HG03571 (cell line): ENCODE measurements around the gene CAPN10.

Experiments
- ATAC-seq: cut with Tn5 transposase; IDR thresholded peaks from one replicate; pipeline ENCODE4 v1.9.1; 2021; ENCODE audit not compliant: unreplicated experiment

Gene CAPN10

GRCh38 chr2:240636563-240637115, 50.1 kb downstream of the CAPN10 start:
- ATAC-seq, result no peak

DNA sequence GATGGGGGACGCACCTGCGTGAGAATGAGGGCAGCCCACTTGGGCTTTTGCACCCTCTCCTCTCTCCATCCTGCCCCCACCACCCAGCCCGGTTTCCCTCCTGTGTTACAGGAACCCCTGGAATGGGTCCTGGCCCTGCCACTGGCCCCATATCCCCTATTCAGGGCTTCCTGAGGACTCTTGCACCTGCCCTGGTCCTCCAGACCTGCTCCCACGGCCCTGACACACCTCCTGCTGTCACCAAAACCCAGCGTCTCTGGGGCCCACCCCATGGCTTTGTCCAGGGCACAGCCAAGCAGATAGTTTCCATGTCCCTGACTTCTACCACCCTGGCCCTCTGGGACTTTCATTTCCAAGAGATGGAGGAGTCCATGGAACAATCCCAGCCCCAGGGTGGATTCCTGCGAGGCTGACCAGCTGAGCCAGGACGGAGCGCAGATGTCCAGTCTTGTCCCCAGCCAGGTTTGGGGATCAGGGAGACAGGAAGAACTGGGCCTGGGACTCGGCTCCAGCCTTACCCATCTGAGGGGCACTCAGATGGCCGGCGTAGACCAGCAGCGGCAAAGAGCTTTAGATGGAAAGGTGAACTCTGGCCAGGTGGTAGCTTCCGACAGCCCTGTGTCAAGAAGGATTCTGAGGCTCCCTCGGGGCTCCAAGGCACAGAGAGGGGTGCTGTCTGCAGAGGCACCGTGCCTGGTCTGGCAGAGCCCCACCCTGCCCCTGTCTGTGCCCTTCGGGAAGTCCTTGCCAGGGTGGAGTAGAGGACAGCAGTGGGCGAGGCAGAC, 50.8 kb downstream of the CAPN10 start:
- ATAC-seq, result no peak

DNA sequence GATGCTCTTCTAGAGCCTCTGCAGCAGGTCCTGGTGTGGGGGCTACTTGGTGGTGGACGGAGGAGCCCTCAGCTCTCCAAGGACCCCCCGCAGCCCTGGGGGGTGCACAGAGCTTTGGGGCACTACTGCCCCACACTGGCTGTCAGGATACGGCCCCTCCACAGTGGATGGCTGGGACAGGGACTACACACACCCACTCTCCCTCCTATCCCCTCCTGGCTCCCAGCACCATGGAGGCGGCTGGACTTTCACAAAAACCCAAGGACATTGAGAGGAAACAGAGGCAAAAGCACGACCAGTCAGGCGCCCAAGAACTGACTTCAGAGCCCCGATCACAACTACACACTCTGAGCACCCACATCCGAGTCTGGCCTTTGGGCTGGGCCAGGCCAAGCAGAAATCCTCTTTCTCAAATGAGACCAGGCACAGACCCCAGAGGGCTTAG, 51.4 kb downstream of the CAPN10 start:
- no peak for ATAC-seq

DNA sequence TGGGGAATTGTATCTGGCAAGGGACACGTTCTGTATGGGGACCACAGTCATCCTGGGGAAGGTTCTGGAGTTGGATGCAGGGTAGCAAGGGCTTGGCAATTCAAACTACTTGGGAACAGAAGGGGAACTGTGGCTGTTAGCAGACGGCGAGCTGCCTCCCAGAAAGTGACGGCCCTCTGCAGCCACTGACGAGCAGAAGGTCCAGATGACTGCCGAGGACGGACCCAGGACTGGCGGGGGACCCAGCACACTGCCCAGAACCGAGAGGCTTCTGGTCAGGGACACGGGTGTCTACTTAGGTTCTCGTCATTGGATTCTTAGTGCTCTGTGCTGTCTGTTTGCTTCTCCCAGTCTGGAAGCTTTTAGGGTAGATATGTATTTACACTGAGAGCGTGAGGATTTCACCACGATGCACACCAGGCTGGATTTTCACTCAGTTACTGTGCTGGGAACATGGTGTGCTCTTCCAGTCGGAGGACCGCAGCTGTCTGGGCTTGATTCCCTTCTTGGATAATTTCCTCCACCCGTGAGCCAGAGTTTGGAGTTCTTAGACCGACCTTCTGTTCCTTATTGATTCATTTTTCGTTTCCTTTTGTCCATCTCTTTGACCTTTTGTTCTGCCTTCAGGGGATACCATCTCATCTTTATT, 52.1 kb downstream of the CAPN10 start:
- ATAC-seq, result no peak

- ATAC-seq, result no peak
Observed at GRCh38 chr2:240639566-240639965, 53.0 kb downstream of the CAPN10 start.

DNA sequence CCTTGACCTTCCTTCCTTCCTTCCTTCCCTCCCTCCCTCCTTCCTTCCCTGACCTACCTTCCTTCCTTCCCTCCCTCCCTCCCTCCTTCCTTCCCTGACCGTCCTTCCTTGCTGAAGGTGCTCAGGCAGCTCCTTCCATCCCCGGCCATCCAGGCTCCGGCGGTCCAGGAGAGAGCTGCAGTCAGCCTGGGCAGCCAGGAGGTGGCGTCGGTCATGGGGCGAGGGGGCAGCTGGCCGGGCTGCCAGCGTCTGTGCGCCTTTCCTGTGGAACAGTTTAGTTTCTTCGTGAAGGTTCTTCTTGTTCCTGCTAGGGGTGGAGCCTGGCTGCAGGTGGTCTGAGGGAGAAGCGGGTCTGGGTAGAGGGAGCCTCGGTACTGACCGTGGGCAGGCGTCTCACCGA, 54.4 kb downstream of the CAPN10 start:
- ATAC-seq, result no peak

- ATAC-seq, result no peak
Observed at GRCh38 chr2:240642061-240642805, 55.7 kb downstream of the CAPN10 start.

DNA sequence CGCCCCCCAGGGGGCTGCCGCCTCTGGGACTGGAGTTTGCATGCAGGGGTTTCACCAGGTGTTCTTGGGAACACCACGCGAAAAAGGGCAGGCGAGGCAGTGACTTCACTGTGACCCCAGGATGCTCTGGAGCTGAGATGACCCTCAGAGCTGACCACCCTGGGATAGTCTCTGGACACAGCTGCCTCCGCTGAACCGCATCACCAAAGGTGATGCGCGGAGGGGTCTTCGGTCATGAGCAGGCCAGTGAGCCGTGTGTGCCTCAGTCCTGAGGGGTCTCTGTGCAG, 56.2 kb downstream of the CAPN10 start:
- ATAC-seq, result no peak

DNA sequence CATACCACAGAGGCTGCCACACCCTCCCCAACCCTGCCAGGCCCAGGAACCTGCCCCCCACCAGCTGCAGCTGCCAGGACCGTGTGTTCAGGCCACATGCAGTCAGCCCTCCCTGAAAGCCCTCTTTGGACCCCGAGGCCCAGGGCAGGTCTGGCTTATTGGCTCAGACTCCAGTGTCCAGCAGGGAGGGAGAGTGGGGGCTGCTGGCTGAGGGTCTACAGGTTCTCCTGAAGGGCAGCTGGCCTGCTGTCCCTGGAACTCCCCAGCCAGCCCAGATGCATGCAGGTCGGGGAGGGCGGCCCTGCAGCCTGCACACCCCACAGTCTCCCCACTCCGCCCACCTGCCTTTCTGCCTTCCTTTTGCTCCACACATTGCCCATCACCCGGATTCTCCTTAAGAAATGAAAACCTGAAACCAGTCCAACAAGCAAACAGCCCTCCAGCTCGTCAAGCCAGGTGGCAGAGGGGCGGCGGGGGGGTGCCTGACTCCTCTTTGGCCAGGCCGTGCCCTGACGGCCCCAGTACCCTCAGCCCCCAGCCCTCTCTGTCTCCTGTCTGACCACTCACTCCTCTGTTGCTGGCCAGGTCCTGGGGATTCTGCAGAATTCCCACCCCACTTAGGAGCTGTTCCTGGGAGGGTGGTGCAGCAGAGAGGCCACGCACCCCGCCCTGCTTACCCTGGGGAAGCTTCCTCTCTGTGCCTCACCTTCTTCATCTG, 56.7 kb downstream of the CAPN10 start:
- ATAC-seq, result no peak

DNA sequence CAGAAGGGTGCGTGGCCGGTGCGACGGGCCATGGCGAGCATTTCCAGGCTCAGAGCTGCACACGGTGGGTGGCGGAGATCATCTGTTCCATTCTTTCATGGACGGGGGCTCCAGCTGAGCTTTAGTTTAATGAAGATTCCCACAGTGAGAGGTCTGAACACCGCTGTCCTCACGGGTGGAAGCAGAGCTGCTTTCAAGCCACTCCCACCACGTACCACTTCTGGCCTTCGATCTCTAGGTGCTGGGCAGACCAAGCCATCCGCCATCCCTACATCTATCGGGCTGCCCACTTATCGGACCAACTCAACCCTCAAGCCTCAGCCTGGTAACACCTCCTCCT, 57.2 kb downstream of the CAPN10 start:
- no peak for ATAC-seq

DNA sequence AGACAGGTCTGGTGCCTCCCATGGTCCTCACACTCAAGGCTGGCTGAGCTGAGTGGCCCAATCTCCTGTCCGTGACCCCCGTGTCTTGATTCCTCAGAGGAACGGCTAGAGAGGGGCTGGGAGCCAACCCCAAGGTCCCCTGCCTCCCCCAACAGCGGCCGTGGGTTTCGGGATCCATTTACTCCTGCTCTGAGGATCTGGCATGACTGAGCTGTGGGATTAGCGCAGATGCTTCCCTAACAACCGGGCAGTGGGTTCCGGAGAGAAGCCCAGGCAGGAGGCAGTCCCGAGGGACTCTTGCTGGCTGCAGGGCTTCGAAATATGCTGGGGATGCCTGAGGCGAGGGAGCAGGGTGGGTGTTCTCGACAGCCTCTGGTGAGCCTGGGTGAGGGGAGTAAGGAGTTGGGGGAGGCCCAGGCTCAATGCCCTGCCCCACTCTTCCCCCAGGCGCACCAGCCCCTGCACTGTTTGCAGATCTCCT, 57.7 kb downstream of the CAPN10 start:
- no peak for ATAC-seq

DNA sequence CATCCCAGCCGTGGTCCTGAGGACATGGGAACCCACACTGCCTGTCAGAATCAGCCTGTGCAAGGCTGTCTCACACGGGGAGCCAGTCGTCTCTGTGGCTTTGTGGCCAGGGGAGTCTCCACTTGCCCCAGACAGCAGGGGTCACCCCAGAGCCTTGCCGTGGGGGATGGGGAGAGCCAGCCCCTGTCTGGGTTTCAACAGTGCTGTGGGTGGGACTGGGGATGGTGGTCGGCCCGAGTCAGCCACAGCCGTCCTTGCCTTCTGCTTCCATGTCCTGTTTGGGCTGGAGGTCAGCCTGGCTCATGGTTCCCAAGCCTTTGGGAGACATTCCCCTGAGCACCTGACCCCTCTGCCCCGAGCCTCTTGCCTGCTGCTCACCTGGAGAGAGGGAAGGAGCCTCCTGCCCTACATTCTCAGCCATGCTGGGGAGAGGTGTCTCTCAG, 58.3 kb downstream of the CAPN10 start:
- ATAC-seq, result no peak

- no peak for ATAC-seq
Observed at GRCh38 chr2:240645346-240645745, 58.8 kb downstream of the CAPN10 start.

- ATAC-seq, result no peak
Observed at GRCh38 chr2:240645801-240646175, 59.3 kb downstream of the CAPN10 start.

DNA sequence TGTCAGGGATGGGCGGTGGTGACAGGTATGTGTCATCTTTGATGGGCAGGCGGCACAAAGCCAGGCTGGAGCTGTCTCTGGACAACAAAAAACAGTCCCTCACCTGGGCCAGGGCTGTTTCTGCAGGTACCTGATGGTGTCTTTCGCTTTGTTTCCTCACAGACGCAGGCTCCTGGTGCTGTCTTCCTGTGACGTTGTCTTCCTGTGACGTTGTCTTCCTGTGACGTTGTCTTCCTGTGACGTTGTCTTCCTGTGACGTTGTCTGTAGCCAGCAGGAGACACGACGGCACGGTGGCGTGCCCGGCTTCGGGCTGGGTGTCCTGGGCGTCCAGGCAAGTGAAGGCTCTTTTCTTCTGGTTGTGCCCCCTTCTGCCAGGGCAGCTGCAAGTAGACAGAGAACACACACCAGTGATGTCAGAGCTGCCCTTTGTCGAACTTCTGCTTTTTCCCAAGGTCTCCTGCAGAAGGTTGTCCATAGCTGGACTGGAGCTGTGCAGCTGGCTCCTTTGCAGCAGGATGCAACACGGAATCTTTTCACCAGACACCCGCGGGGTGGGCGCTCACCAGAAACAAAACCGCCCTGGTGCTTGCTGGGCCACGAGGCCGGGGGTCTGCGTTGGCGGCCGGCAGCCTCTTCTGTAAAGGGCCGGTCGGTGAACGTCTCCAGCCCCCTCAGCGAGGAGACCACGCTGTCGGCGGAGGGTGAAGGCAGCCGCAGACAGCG, 59.8 kb downstream of the CAPN10 start:
- ATAC-seq, result no peak

GRCh38 chr2:240646900-240647502, 60.5 kb downstream of the CAPN10 start:
- ATAC-seq, result no peak

- ATAC-seq, result no peak
Observed at GRCh38 chr2:240647503-240648154, 61.1 kb downstream of the CAPN10 start.

GRCh38 chr2:240648155-240648649, 61.7 kb downstream of the CAPN10 start:
- ATAC-seq, result no peak
